Measurements from ENCODE around the gene PCDH7.

The PCDH7 gene

GRCh38 chr4:30726090-30726675, 6.0 kb downstream of the PCDH7 start:
- DNase-seq = no peak

DNA sequence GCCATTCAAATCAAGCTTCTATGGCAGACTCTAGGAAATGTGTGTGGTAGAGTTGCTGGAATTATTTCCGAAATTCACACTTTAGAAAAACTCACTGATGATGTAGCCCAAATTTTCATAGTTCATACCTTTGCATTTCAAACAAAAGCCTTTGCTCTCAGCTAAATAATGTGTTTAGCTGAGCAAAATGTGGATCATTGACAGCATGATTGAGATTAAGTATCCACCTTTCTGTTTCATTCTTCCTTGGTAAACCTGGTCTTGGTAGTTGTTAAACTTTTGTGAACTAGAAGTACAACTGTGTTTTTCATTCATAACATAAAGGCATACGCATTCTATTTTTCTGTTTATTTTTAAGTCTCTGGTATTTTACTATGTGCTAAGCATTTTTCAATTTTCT, 7.2 kb downstream of the PCDH7 start:
- no peak for DNase-seq

DNA sequence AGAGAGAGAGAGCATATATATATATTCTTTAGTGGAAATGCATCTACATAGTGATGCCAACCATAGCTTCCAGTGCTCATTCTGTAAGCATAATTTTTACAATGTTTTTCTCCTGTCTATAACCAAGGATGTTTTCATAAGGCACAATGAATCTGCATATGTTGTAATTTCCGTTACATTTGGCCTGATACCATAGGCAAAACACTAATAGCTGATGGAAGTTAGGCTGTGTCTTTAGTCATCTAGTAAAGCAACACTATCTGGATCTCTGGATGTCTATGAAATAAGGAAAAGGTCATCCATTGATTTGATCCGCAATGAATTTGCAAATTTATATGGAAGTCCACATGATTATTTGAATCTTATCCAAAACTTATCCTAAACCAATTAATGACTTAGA, 8.1 kb downstream of the PCDH7 start:
- no peak for DNase-seq

GRCh38 chr4:30743897-30744296, 23.7 kb downstream of the PCDH7 start:
- DNase-seq = no peak

- DNase-seq = no peak
These were observed 24.2 kb downstream of the PCDH7 start for GRCh38 chr4:30744386-30744785.

GRCh38 chr4:30744957-30745640, 24.9 kb downstream of the PCDH7 start:
- no peak for DNase-seq

DNA sequence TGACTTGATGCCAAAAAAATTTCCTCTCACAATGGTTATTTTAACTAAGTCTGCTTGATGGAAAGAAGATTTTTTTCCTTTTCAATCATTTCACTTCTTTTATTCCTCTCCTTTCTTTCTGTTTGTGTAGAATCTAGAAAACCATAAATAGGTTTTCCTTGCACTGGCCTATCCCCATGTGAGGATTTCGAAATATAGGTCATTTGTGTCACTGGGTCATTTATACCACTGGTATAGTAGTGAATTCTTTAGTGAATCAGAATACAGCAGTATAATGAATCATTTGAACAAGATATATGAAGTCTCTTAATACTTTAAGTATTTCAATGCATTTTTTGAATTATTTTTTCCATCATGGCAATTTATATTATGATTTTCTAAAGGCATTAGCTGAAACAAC, 26.6 kb downstream of the PCDH7 start:
- DNase-seq = no peak

GRCh38 chr4:30753316-30753715, 33.1 kb downstream of the PCDH7 start:
- no peak for DNase-seq

- peak; percentile 13 for DNase-seq
These were observed 33.9 kb downstream of the PCDH7 start for GRCh38 chr4:30754021-30754420.

DNA sequence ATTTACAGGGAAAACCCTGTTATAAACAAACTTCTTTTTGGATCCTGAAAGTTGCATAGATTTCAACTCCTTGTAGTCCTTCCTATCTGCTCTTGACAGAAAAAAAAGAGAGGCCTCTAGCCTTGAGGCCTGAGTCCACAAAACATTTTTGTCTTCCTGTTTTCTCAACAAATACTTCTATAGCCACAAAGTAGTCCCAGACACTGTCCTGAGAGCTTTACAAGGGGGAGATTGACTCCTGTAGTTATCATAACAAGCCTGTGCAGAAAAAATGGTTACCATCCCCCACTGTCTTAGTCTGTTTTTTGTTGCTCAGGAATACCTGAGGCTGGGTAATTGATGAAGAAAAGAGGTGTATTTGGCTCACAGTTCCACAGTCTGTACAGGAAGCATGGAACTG, 35.2 kb downstream of the PCDH7 start:
- DNase-seq = no peak

GRCh38 chr4:30756553-30756952, 36.4 kb downstream of the PCDH7 start:
- DNase-seq = no peak

GRCh38 chr4:30757357-30757756, 37.2 kb downstream of the PCDH7 start:
- peak; percentile 74 for DNase-seq

DNA sequence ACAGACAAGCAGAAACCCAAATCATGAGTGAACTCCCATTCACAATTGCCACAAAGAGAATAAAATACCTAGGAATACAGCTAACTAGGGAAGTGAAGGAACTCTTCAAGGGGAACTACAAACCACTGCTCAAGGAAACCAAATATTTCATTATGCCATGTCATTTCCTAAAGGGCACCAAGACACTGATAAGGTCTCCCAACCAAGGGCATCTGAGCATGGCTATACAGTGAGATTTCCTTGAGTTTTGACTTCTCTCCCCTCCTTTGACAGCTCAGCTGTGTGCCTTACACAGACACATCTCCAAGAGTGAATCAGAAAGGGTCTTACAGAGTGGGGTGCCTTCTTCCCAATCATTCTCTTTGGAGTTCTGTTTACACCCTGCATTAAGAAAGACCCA, 40.4 kb downstream of the PCDH7 start:
- no peak for DNase-seq

- DNase-seq = no peak
These were observed 43.2 kb downstream of the PCDH7 start for GRCh38 chr4:30763321-30763727.

GRCh38 chr4:30765022-30765421, 44.9 kb downstream of the PCDH7 start:
- no peak for DNase-seq

DNA sequence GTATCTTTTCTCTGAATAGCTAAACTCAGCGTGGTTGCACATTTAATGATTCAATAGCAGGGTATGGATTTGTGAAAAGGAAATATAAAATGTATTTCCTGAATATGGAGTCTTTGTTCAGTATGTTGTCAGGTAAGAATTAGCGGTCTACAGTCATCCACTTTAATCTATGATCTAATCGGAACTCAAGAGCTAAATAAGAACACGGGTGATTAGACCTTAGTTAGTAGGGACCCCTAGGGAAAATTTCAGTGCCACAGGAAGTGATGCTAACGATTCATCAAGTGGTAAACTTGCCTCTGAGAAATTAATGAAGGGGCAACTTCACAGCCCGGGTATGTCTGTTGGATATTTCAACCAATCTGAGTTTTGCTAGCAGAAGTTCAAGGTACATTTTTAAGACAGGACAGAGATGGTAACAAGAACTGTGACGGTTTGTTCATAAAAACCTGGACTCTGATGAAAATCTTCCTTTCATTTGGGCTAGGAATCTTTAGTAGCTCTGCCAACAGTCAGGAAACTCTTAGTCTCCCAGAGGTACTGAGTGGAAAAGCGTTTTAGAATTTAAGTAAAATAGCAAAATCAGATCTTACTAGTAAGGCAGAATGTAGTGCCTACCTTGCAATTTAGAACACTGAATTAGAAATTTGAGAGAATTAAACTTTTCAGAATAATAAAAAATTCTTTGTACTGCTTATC, 47.1 kb downstream of the PCDH7 start:
- no peak for DNase-seq

DNA sequence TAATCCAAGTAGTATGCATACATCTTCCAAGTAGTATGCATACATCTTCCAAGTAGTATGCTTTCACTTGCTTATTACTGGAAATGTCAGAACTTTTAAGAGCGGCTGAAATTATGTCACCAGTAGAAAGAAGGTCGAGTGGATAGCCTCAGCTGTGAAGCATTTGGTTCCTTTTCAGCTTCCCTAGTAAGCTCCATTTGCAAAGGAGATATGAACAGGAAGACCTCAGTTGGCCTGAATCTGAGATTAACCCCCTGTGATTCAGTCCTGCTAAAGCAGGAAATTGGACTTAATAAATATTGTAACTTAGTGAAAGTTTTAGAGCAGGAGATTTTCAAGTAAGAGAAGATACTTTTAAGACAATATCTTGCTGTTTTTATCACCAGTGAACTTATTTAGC, 48.1 kb downstream of the PCDH7 start:
- no peak for DNase-seq

GRCh38 chr4:30769093-30769492, 48.9 kb downstream of the PCDH7 start:
- no peak for DNase-seq

GRCh38 chr4:30770049-30770549, 49.9 kb downstream of the PCDH7 start:
- no peak for DNase-seq

GRCh38 chr4:30770812-30771211, 50.6 kb downstream of the PCDH7 start:
- DNase-seq = no peak

DNA sequence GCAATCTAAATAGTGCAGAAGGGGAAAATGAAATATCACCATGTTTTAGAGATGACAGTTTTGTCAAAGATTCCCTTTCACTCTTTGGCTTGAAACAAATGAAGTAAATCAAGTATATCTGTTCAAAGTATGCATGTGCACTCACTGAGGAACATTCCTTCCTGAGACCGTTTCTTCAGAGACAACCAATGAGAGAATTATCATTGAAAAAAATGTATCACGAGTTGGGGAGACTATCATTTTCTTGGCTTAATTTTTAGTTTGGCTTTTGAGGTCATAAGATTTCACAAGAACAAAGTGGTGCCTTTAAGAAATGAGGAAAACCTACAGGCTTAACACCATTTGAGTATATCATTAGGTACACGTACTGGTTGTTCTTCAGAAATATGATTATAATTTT, 56.3 kb downstream of the PCDH7 start:
- no peak for DNase-seq

GRCh38 chr4:30776921-30777415, 56.8 kb downstream of the PCDH7 start:
- no peak for DNase-seq
